Measurements from ENCODE around the gene TMC4.
"Not testable (repeated sequence)": the region's sequence is repeated elsewhere in the genome, so short reads cannot be mapped to it uniquely, and the experiment has no call there.

TMC4 gene

GRCh38 chr19:54209058-54209810 is 36.3 kb upstream of the TMC4 start:
- Histone ChIP-seq H3K27me3 (ENCODE audit: control insufficient read depth, insufficient read depth, low read length) (no peaks in the 10 kb centered on the region), H3K36me3 (ENCODE audit: insufficient read depth, low read length) (peaks cover 52% of the 10 kb centered on the region), H3K4me3 (ENCODE audit: low read length) (no peak overlapping the region), H3K9me3 (replicated peaks; ENCODE audit: low read length) (no peaks in the 10 kb centered on the region), H3K4me1 (ENCODE audit: control insufficient read depth, insufficient read depth, low read length) (peaks cover 38% of the 10 kb centered on the region), H3K9ac (ENCODE audit: low read depth, low read length) (peak overlapping the region; percentile 28), H3K4me2 (ENCODE audit: low read length) (peak overlapping the region; percentile 32)

DNA sequence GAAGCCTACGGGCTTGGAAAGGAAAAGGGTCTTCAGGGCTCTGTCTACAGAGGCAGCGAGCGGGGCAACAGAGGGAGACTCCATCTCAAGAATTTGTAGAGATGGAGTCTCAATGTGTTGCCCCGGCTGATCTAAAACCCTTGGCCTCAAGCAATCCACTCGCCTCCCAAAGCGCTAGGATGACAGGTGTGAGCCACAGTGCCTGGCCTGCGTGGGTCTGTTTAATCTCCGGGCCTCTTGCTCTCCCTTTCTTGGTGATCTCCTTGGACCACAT is 35.8 kb upstream of the TMC4 start:
- H3K9ac ChIP-seq (ENCODE audit: low read depth, low read length), result peak overlapping the region; percentile 14
- H3K4me2 ChIP-seq (ENCODE audit: low read length), result peak overlapping the region; percentile 32
- peaks cover 41% of the 10 kb centered on the region for H3K4me1 ChIP-seq (ENCODE audit: control insufficient read depth, insufficient read depth, low read length)
- no peaks in the 10 kb centered on the region for H3K9me3 ChIP-seq (replicated peaks; ENCODE audit: low read length)
- no peak overlapping the region for H3K4me3 ChIP-seq (ENCODE audit: low read length)
- peaks cover 57% of the 10 kb centered on the region for H3K36me3 ChIP-seq (ENCODE audit: insufficient read depth, low read length)
- no peaks in the 10 kb centered on the region for H3K27me3 ChIP-seq (ENCODE audit: control insufficient read depth, insufficient read depth, low read length)

DNA sequence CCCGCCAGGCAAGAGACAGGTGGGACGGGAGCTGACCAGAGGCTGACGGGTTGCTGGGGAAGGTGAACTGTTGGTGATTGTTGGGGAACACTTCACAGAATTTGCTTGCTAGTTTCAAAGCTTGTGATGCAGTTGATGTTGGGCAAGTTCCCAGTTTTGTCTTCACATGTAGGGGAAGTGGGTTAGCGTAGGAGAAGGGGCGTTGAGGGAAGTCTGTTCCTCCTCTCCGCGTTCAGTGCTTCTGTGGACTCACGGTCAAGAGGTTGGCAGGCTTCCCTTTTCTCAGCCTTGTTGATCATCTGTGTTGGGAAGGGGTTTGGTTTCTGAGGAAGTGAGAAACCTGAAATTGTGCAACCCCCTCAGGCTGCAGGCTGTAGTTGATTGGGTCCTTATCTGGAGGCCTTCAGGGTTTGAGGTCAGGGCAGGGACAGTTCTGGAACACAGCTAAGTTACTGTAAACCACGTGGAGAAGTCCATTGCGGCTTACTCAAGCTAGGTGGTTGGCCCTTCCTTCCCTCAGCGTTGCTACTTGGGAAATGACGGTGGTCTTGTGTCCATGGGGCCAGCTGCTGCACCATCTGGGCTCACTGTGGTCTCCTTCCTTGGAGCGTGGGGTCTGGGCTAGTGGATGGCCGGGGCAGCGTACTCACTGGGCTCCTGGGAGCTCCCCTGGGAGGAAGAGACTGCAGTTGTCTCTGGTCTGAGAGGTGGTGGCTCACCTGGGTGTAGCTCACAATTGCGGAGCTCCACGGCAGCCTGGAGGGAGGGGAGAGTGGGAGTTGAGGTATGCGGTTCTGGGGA is 35.2 kb upstream of the TMC4 start:
- Histone ChIP-seq H3K36me3 (ENCODE audit: insufficient read depth, low read length) (peaks cover 62% of the 10 kb centered on the region), H3K9me3 (replicated peaks; ENCODE audit: low read length) (no peaks in the 10 kb centered on the region), H3K4me1 (ENCODE audit: control insufficient read depth, insufficient read depth, low read length) (peaks cover 46% of the 10 kb centered on the region), H3K4me3 (ENCODE audit: low read length) (no peak overlapping the region), H3K4me2 (ENCODE audit: low read length) (no peak overlapping the region), H3K27me3 (ENCODE audit: control insufficient read depth, insufficient read depth, low read length) (no peaks in the 10 kb centered on the region), H3K9ac (ENCODE audit: low read depth, low read length) (peak overlapping the region; percentile 14)

DNA sequence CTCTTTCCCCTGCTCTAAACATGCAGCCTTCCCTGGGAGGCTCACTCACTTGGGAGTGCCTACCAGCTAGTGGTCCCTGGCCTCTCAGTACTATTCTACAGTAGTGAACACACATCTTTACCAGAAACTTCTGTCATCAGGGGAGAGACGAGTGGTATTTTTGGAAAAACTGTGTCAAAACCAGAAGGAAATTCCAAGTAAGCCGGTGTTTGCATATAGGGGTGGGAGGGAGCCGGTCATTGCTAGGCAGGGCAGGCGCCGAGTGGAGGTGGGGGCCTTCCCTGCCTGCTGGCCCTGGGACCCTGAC is 34.7 kb upstream of the TMC4 start:
- Histone ChIP-seq H3K27me3 (ENCODE audit: control insufficient read depth, insufficient read depth, low read length) (no peaks in the 10 kb centered on the region), H3K9me3 (replicated peaks; ENCODE audit: low read length) (no peaks in the 10 kb centered on the region), H3K9ac (ENCODE audit: low read depth, low read length) (no peak overlapping the region), H3K4me3 (ENCODE audit: low read length) (no peak overlapping the region), H3K4me2 (ENCODE audit: low read length) (no peak overlapping the region), H3K36me3 (ENCODE audit: insufficient read depth, low read length) (peaks cover 68% of the 10 kb centered on the region), H3K4me1 (ENCODE audit: control insufficient read depth, insufficient read depth, low read length) (peaks cover 52% of the 10 kb centered on the region)

DNA sequence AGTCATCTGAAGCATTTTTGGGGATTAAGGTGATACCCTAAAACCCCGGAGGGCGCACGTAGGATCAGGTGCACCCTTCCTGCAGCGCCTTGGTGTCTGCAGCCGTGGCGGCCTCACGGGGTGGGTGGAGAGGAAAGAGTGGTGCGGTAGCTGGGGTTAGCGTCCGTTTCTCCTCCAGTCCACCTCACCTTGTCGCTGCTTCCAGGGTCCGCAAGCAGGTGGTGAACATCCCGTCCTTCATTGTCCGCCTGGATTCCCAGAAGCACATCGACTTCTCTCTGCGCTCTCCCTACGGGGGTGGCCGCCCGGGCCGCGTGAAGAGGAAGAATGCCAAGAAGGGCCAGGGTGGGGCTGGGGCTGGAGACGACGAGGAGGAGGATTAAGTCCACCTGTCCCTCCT is 34.2 kb upstream of the TMC4 start:
- H3K9ac ChIP-seq (ENCODE audit: low read depth, low read length); H3K27me3 ChIP-seq (ENCODE audit: control insufficient read depth, insufficient read depth, low read length): not testable (repeated sequence)

DNA sequence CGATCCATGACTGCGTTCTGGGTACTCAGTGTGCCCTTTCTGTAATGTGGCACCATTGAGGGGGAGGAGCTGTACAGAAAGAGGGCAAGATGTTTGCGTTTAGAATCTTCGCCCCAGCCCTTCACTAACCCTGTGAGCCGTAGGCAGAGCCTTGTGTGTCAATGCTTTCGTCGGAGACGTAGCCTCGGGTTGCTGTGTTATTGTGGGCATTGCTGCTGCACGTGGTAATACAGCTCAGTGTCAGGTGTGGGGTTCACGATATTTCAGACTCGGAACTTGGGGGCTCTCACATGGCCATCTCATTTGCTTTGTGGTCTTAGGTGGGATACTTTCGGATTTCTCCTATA is 33.8 kb upstream of the TMC4 start:
- Histone ChIP-seq H3K4me2 (ENCODE audit: low read length) (peak overlapping the region; percentile 16), H3K9ac (ENCODE audit: low read depth, low read length) (no peak overlapping the region), H3K4me1 (ENCODE audit: control insufficient read depth, insufficient read depth, low read length) (peaks cover 59% of the 10 kb centered on the region), H3K9me3 (replicated peaks; ENCODE audit: low read length) (no peaks in the 10 kb centered on the region), H3K27me3 (ENCODE audit: control insufficient read depth, insufficient read depth, low read length) (no peaks in the 10 kb centered on the region), H3K36me3 (ENCODE audit: insufficient read depth, low read length) (peaks cover 76% of the 10 kb centered on the region), H3K4me3 (ENCODE audit: low read length) (no peak overlapping the region)

More for the DNA sequence above, 34.2 kb upstream of the TMC4 start:
- Histone ChIP-seq H3K4me1 (ENCODE audit: control insufficient read depth, insufficient read depth, low read length) (peaks cover 56% of the 10 kb centered on the region), H3K36me3 (ENCODE audit: insufficient read depth, low read length) (peaks cover 72% of the 10 kb centered on the region)
- H3K4me3 ChIP-seq (ENCODE audit: low read length); H3K4me2 ChIP-seq (ENCODE audit: low read length); H3K9me3 ChIP-seq (replicated peaks; ENCODE audit: low read length): not testable (repeated sequence)

GRCh38 chr19:54206030-54206830 is 33.3 kb upstream of the TMC4 start:
- Histone ChIP-seq H3K4me2 (ENCODE audit: low read length) (peak overlapping the region; percentile 16), H3K9me3 (replicated peaks; ENCODE audit: low read length) (no peaks in the 10 kb centered on the region), H3K27me3 (ENCODE audit: control insufficient read depth, insufficient read depth, low read length) (no peaks in the 10 kb centered on the region), H3K9ac (ENCODE audit: low read depth, low read length) (no peak overlapping the region), H3K4me1 (ENCODE audit: control insufficient read depth, insufficient read depth, low read length) (peaks cover 59% of the 10 kb centered on the region), H3K36me3 (ENCODE audit: insufficient read depth, low read length) (peaks cover 79% of the 10 kb centered on the region), H3K4me3 (ENCODE audit: low read length) (no peak overlapping the region)

DNA sequence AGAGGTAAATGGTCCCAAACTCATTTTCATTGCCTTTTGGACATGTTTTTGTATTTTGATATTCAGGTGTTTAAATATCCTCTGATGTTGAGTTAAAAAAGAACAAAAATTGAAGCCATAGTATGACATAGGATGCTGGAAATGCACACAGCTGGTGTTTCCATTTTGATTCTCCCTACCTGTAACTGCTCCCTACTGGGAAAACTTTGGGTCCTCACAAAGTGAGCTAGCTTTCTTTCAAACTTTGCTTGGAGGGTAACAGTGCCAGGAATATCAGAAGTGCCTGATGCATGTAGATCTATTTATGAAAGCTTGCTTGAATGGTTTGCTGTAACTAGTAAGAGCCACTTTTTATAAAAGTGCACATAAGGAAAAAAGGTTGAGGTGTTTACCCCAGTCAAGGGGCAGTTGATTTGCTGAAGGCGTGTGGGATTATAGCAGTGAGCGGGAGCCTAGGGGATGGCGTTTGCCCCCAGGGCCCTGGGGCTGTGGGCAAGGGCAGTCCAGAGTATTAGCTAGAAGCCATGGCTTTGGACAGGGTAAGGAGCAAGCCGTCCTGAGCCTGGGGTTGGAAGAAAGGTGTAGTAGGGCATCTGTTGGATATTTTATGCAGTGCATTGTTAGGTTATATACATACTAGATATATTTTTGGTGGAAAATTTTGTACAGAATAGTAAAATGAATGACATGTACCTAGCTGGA is 32.0 kb upstream of the TMC4 start:
- peak overlapping the region; percentile 94 for H3K4me2 ChIP-seq (ENCODE audit: low read length)
- H3K9ac ChIP-seq (ENCODE audit: low read depth, low read length), result peak overlapping the region; percentile 95
- peak overlapping the region; percentile 26 for H3K4me3 ChIP-seq (ENCODE audit: low read length)
- H3K4me1 ChIP-seq (ENCODE audit: control insufficient read depth, insufficient read depth, low read length), result peaks cover 55% of the 10 kb centered on the region
- no peaks in the 10 kb centered on the region for H3K9me3 ChIP-seq (replicated peaks; ENCODE audit: low read length)
- H3K36me3 ChIP-seq (ENCODE audit: insufficient read depth, low read length), result peaks cover 77% of the 10 kb centered on the region
- no peaks in the 10 kb centered on the region for H3K27me3 ChIP-seq (ENCODE audit: control insufficient read depth, insufficient read depth, low read length)

DNA sequence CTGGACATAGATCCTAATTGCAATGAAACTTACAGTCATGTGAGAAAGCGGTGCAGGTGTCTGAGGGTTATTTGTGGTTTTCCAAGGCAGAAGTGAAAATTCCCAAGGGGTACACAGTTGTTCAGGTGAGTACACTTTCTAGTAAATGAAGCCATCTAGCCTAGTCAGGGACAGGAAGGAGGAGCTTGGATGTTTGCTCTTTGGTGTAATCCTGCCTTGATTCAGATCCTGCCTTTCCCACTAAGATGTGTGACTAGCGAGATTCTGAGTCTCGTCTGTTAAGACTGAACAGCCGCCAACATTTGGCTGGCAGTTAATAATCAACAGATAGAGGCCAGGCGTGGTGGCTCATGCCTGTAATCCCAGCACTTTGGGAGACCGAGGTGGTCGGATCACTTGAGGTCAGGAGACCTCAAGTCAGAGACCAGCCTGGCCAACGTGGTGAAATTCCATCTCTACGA is 30.2 kb upstream of the TMC4 start:
- Histone ChIP-seq H3K27me3 (ENCODE audit: control insufficient read depth, insufficient read depth, low read length) (no peaks in the 10 kb centered on the region), H3K4me2 (ENCODE audit: low read length) (peak overlapping the region; percentile 94), H3K36me3 (ENCODE audit: insufficient read depth, low read length) (peaks cover 72% of the 10 kb centered on the region), H3K4me1 (ENCODE audit: control insufficient read depth, insufficient read depth, low read length) (peaks cover 38% of the 10 kb centered on the region), H3K9ac (ENCODE audit: low read depth, low read length) (peak overlapping the region; percentile 95), H3K9me3 (replicated peaks; ENCODE audit: low read length) (no peaks in the 10 kb centered on the region), H3K4me3 (ENCODE audit: low read length) (peak overlapping the region; percentile 83)

DNA sequence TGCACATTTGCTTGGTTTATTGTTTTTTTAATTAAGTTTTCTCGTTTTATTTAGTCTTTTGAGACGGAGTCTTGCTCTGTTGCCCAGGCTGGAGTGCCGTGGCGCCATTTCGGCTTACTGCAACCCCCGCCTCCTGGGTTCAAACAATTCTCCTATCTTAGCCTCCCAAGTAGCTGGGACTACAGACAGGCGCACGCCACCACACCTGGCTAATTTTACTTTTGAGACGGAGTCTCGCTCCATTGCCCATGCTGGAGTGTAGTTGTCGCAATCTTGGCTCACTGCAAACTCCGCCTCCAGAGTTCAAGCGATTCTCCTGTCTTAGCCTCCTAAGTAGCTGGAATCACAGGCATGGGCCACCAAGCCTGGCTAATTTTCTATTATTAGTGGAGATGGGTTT is 29.0 kb upstream of the TMC4 start:
- Histone ChIP-seq H3K27me3 (ENCODE audit: control insufficient read depth, insufficient read depth, low read length) (no peaks in the 10 kb centered on the region), H3K4me2 (ENCODE audit: low read length) (peak overlapping the region; percentile 94), H3K9me3 (replicated peaks; ENCODE audit: low read length) (no peaks in the 10 kb centered on the region), H3K4me3 (ENCODE audit: low read length) (peak overlapping the region; percentile 83), H3K4me1 (ENCODE audit: control insufficient read depth, insufficient read depth, low read length) (peaks cover 30% of the 10 kb centered on the region), H3K9ac (ENCODE audit: low read depth, low read length) (peak overlapping the region; percentile 95), H3K36me3 (ENCODE audit: insufficient read depth, low read length) (peaks cover 62% of the 10 kb centered on the region)

DNA sequence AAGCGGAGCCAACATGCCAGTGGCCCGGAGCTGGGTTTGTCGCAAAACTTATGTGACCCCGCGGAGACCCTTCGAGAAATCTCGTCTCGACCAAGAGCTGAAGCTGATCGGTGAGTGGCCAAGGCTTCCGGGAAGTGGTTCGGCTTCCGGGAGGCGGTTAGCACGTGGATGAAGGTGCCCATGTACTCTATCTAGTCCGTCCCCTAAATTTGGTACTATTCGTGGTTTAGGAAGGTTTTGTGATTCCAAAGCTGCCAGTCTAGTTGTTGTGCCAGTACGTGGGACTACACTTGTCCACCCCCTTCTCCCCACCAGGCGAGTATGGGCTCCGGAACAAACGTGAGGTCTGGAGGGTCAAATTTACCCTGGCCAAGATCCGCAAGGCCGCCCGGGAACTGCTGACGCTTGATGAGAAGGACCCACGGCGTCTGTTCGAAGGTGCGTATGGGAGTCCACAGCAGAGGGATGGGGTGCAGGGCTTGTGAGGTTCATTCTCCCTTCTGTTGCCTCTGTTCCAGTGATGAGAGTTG is 28.3 kb upstream of the TMC4 start:
- Histone ChIP-seq H3K4me1 (ENCODE audit: control insufficient read depth, insufficient read depth, low read length) (peaks cover 30% of the 10 kb centered on the region), H3K4me2 (ENCODE audit: low read length) (peak overlapping the region; percentile 94), H3K27me3 (ENCODE audit: control insufficient read depth, insufficient read depth, low read length) (no peaks in the 10 kb centered on the region), H3K4me3 (ENCODE audit: low read length) (peak overlapping the region; percentile 83), H3K36me3 (ENCODE audit: insufficient read depth, low read length) (peaks cover 55% of the 10 kb centered on the region), H3K9me3 (replicated peaks; ENCODE audit: low read length) (no peaks in the 10 kb centered on the region), H3K9ac (ENCODE audit: low read depth, low read length) (peak overlapping the region; percentile 95)

Measured in skeletal muscle satellite cell (primary cell).